Medulla oblongata (tissue), 1 donor: Measurements from ENCODE around the gene USP44.

ENCODE experiments used
- DNase-seq: peaks from one replicate; pipeline ENCODE4 v3.0.0-alpha.2; 2015; ENCODE audit errors: extremely low spot score

The USP44 gene

GRCh38 chr12:95548539-95549391 is 2.5 kb downstream of the USP44 start:
- DNase-seq, result peak; percentile 25

- DNase-seq, result no peak
Observed at GRCh38 chr12:95548056-95548538, 3.2 kb downstream of the USP44 start.

GRCh38 chr12:95547522-95548055 is 3.7 kb downstream of the USP44 start:
- no peak for DNase-seq

GRCh38 chr12:95546491-95546813 is 4.8 kb downstream of the USP44 start:
- no peak for DNase-seq

GRCh38 chr12:95545731-95546490 is 5.4 kb downstream of the USP44 start:
- no peak for DNase-seq

GRCh38 chr12:95545303-95545702 is 6.0 kb downstream of the USP44 start:
- no peak for DNase-seq

GRCh38 chr12:95544756-95545155 is 6.5 kb downstream of the USP44 start:
- DNase-seq, result no peak

GRCh38 chr12:95543305-95543704 is 8.0 kb downstream of the USP44 start:
- no peak for DNase-seq

- DNase-seq, result no peak
Observed at GRCh38 chr12:95541436-95541835, 9.8 kb downstream of the USP44 start.

- DNase-seq, result no peak
Observed at GRCh38 chr12:95538656-95539055, 12.6 kb downstream of the USP44 start.

- no peak for DNase-seq
Observed at GRCh38 chr12:95538006-95538405, 13.3 kb downstream of the USP44 start.

GRCh38 chr12:95533985-95534384 is 17.3 kb downstream of the USP44 start:
- no peak for DNase-seq

- no peak for DNase-seq
Observed at GRCh38 chr12:95532851-95533250, 18.4 kb downstream of the USP44 start.

GRCh38 chr12:95529693-95530225 is 21.5 kb downstream of the USP44 start:
- DNase-seq, result no peak

- DNase-seq, result no peak
Observed at GRCh38 chr12:95528431-95528830, 22.8 kb downstream of the USP44 start.

- no peak for DNase-seq
Observed at GRCh38 chr12:95522692-95523091, 28.6 kb downstream of the USP44 start.

- DNase-seq, result no peak
Observed at GRCh38 chr12:95520816-95521215, 30.5 kb downstream of the USP44 start.

- DNase-seq, result no peak
Observed at GRCh38 chr12:95518944-95519343, 32.3 kb downstream of the USP44 start.

- no peak for DNase-seq
Observed at GRCh38 chr12:95517246-95517645, 34.0 kb downstream of the USP44 start.

- DNase-seq, result no peak
Observed at GRCh38 chr12:95516757-95517156, 34.5 kb downstream of the USP44 start.

GRCh38 chr12:95515197-95515596 is 36.1 kb downstream of the USP44 start:
- DNase-seq, result no peak

- DNase-seq, result no peak
Observed at GRCh38 chr12:95513599-95513998, 37.7 kb downstream of the USP44 start.
